Stomach smooth muscle (tissue), 2 donors: Measurements from ENCODE around the gene ZNF140.

Experiments
- H3K27ac ChIP-seq: one replicate; pipeline ENCODE4 v1.7.0; 2013; ENCODE audit warnings: mild to moderate bottlenecking, low read length, inconsistent platforms
- H3K27me3 ChIP-seq, 2 donors: one replicate each; pipeline ENCODE4 v1.7.0; 2013; ENCODE audit warnings: low read length in 2 of 2; ENCODE audit not compliant: insufficient read depth in 2 of 2, control insufficient read depth in 1 of 2
- H3K36me3 ChIP-seq, 2 donors: one replicate each; pipeline ENCODE4 v1.7.0; 2013; ENCODE audit warnings: low read length in 2 of 2; ENCODE audit not compliant: control insufficient read depth in 2 of 2, insufficient read depth in 2 of 2
- H3K4me1 ChIP-seq: one replicate; pipeline ENCODE4 v1.7.0; 2013; ENCODE audit warnings: low read length; ENCODE audit not compliant: control insufficient read depth, insufficient read depth
- H3K4me3 ChIP-seq, 2 donors: one replicate each; pipeline ENCODE4 v1.7.0; 2013; ENCODE audit warnings: low read length in 2 of 2
- H3K9ac ChIP-seq, 2 donors: one replicate each; pipeline ENCODE4 v1.7.0; 2013; ENCODE audit warnings: low read length in 2 of 2, mild to moderate bottlenecking in 1 of 2
- H3K9me3 ChIP-seq, 2 donors: one replicate each; pipeline ENCODE4 v1.7.0; 2013; ENCODE audit warnings: low read length in 2 of 2; ENCODE audit not compliant: control insufficient read depth in 2 of 2
- donor health status: healthy.
- donor health status: Pancreatic carcinoma.

ZNF140 gene

GRCh38 chr12:133130038-133130807, 49.5 kb downstream of the ZNF140 start, which contains the start of the genes ZNF10 and ZNF891:
Gene ZNF10, plus strand, starts transcription at chr12:133130627. Its CDS starts 13,866 bp downstream, at chr12:133144493.
Gene ZNF891, minus strand, starts transcription at chr12:133130274. Its CDS starts 8,356 bp downstream, at chr12:133121918.
- peaks cover 15 to 16% of the 10 kb centered on the region in 2 donors for H3K36me3 ChIP-seq
- H3K4me3 ChIP-seq: peak within 1 kb of the TSS; percentile 87 to 97
- peaks cover 27 to 33% of the 10 kb centered on the region in 2 donors for H3K9me3 ChIP-seq

GRCh38 chr12:133130808-133131128, 50.0 kb downstream of the ZNF140 start:
- peak overlapping the region; percentile 80 to 98 for H3K9ac ChIP-seq
- H3K36me3 ChIP-seq: peaks cover 17% of the 10 kb centered on the region in 2 donors
- no peaks in the 10 kb centered on the region for H3K27me3 ChIP-seq
- no peaks in the 10 kb centered on the region for H3K4me1 ChIP-seq
- H3K9me3 ChIP-seq: peaks cover 27 to 28% of the 10 kb centered on the region in 2 donors
- peak overlapping the region; percentile 94 for H3K27ac ChIP-seq
- peak overlapping the region; percentile 87 to 97 for H3K4me3 ChIP-seq

More at GRCh38 chr12:133130038-133130807, 49.5 kb downstream of the ZNF140 start, which contains the start of the genes ZNF10 and ZNF891:
- peak within 1 kb of the TSS; percentile 94 for H3K27ac ChIP-seq
- H3K4me1 ChIP-seq: no peaks in the 10 kb centered on the region
- peak within 1 kb of the TSS; percentile 80 to 98 for H3K9ac ChIP-seq
- H3K27me3 ChIP-seq: no peaks in the 10 kb centered on the region

- Histone ChIP-seq H3K36me3 (peaks cover 41 to 51% of the 10 kb centered on the region in 2 donors), H3K4me3 (peak overlapping the region in 1 of 2 donors; percentile 17), H3K27me3 (no peaks in the 10 kb centered on the region), H3K27ac (no peak overlapping the region), H3K9me3 (peaks cover 43 to 51% of the 10 kb centered on the region in 2 donors), H3K4me1 (no peaks in the 10 kb centered on the region), H3K9ac (no peak overlapping the region)
Measured at GRCh38 chr12:133135747-133136146, 55.0 kb downstream of the ZNF140 start.

- no peaks in the 10 kb centered on the region for H3K4me1 ChIP-seq
- H3K27ac ChIP-seq: no peak overlapping the region
- H3K9me3 ChIP-seq: peaks cover 30 to 39% of the 10 kb centered on the region in 2 donors
- H3K9ac ChIP-seq: no peak overlapping the region
- H3K36me3 ChIP-seq: peaks cover 41% of the 10 kb centered on the region in 2 donors
- H3K27me3 ChIP-seq: no peaks in the 10 kb centered on the region
- H3K4me3 ChIP-seq: peak overlapping the region in 1 of 2 donors; percentile 7
Measured at GRCh38 chr12:133145981-133146380, 65.3 kb downstream of the ZNF140 start.

GRCh38 chr12:133156125-133156690, 75.5 kb downstream of the ZNF140 start:
- Histone ChIP-seq H3K27ac (no peak overlapping the region), H3K36me3 (peaks cover 52 to 58% of the 10 kb centered on the region in 2 donors), H3K4me3 (peak overlapping the region in 1 of 2 donors; percentile 53), H3K9ac (no peak overlapping the region), H3K9me3 (peaks cover 48 to 70% of the 10 kb centered on the region in 2 donors), H3K27me3 (no peaks in the 10 kb centered on the region), H3K4me1 (no peaks in the 10 kb centered on the region)
